MCF 10A (cell line): ENCODE results near the gene BPHL. TPM values are rescaled to one million over a fixed set of nuclear protein-coding genes. Genes with fewer than 3 reads are reported as not detected.

ENCODE experiments used
- BruUV-seq: library from RNA; stranded (reverse); fragments of 400-500 nt; replicated peaks from 2 replicates; lab custom pipeline; 2021; lab: Mats Ljungman, UMichigan
- CTCF ChIA-PET: fragments of 300-600 bp; sonication (Branson Sonifier 250); formaldehyde crosslinking; extraction: SDS; loops from one replicate; lab custom pipeline; 2021; ENCODE audit warnings: antibody characterized with exemption, inconsistent platforms; lab: Yijun Ruan, JAX
- POLR2A ChIA-PET: fragments of 300-600, 350-650 bp; sonication (Branson Sonifier 250); formaldehyde crosslinking; extraction: SDS; loops from one replicate; lab custom pipeline; 2020; ENCODE audit warnings: antibody characterized with exemption, inconsistent platforms; lab: Yijun Ruan, JAX
- DNase-seq: peaks from one replicate; pipeline ENCODE4 v3.0.0-alpha.2; 2018; ENCODE audit not compliant: unreplicated experiment
- H3K27ac Mint-ChIP-seq: one replicate; pipeline ENCODE4 v1.8.0; 2022; ENCODE audit warnings: mild to moderate bottlenecking, low read depth, mixed read lengths; ENCODE audit not compliant: unreplicated experiment
- H3K27me3 Mint-ChIP-seq: one replicate; pipeline ENCODE4 v1.8.0; 2022; ENCODE audit warnings: mixed read lengths; ENCODE audit not compliant: insufficient read depth, unreplicated experiment
- H3K36me3 Mint-ChIP-seq: one replicate; pipeline ENCODE4 v1.8.0; 2022; ENCODE audit warnings: mild to moderate bottlenecking, moderate library complexity, mixed read lengths; ENCODE audit not compliant: insufficient read depth, unreplicated experiment
- H3K4me1 Mint-ChIP-seq: one replicate; pipeline ENCODE4 v1.8.0; 2022; ENCODE audit warnings: mixed read lengths; ENCODE audit not compliant: insufficient read depth, unreplicated experiment
- H3K4me3 Mint-ChIP-seq: one replicate; pipeline ENCODE4 v1.8.0; 2022; ENCODE audit warnings: mild to moderate bottlenecking, moderate library complexity, mixed read lengths; ENCODE audit not compliant: unreplicated experiment
- H3K9me3 Mint-ChIP-seq: one replicate; pipeline ENCODE4 v1.8.0; 2022; ENCODE audit warnings: mixed read lengths; ENCODE audit not compliant: unreplicated experiment
- CTCF ChIP-seq: fragments of 200-600 bp; IDR thresholded peaks from one replicate; pipeline ENCODE4 v1.8.0; 2022; ENCODE audit warnings: antibody characterized with exemption, mild to moderate bottlenecking; ENCODE audit not compliant: unreplicated experiment
- intact Hi-C: fragments of 100-400 bp; cut with micrococcal nuclease; formaldehyde crosslinking; loops from 2 replicates; pipeline ENCODE4 v1.14.1; 2022
- total RNA-seq: library from RNA; stranded (reverse); gene quantifications from 2 replicates; pipeline ENCODE4 v1.2.3, GENCODE V29; 2022

The BPHL gene
- total RNA-seq, 1 experiment from 2014 or later = 13.2 TPM

GRCh38 chr6:3122823-3123182 is 4.3 kb downstream of the BPHL start:
- Mint-ChIP-seq H3K36me3 (no peaks in the 10 kb centered on the region), H3K9me3 (no peaks in the 10 kb centered on the region), H3K27ac (no peak overlapping the region), H3K4me1 (peaks cover 7% of the 10 kb centered on the region), H3K27me3 (no peaks in the 10 kb centered on the region), H3K4me3 (no peak overlapping the region)
- TF ChIP-seq CTCF = no peak
- ChIA-PET POLR2A (interaction anchor here (1.1 kb wide), 1 partner anchor 130 kb away, joined by 3 read pairs; no protein-coding TSS in a partner anchor), CTCF (interaction anchor here (6.5 kb wide), 1 partner anchor 129 kb away, joined by 64 read pairs; no protein-coding TSS in a partner anchor)
- BruUV-seq = no TSS peak
- intact Hi-C loops = no loop called here
- no peak for DNase-seq

- Mint-ChIP-seq H3K4me1 (no peaks in the 10 kb centered on the region), H3K27me3 (no peaks in the 10 kb centered on the region), H3K27ac (no peak overlapping the region), H3K4me3 (no peak overlapping the region), H3K36me3 (no peaks in the 10 kb centered on the region), H3K9me3 (no peaks in the 10 kb centered on the region)
- ChIA-PET CTCF (interaction anchor here (0.5 to 6.5 kb wide), 8 partner anchors 19 to 890 kb away, joined by 3 to 64 read pairs (median 4); partner anchors contain the start of gene NQO2), POLR2A (interaction anchor here (1.0 to 1.2 kb wide), 2 partner anchors 84 to 127 kb away, joined by 3 read pairs; no protein-coding TSS in a partner anchor)
- TF ChIP-seq CTCF = no peak
- intact Hi-C loops = no loop called here
- no TSS peak for BruUV-seq
- DNase-seq = no peak
These were observed 6.2 kb downstream of the BPHL start for GRCh38 chr6:3124667-3125066.

DNA sequence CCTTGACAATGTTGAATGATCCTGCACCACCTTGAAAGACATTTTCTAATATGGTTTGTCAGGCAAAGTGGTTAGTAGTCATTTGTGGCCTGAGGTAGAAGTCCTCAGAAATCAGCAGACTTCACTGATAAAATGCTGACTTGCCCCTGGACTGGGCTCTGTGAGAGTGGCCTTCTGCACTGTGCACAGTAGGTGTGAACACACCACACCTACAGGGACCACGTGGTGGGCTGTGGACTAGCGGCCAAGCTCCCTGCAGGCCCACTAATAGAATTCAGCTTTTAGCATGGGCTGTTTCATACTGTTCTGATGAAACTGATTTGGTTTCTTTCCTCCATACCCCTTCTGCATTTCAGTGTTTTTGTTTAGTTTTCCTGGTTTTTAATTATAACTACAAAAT is 7.3 kb downstream of the BPHL start:
- no peak for DNase-seq
- Mint-ChIP-seq H3K4me3 (no peak overlapping the region), H3K9me3 (no peaks in the 10 kb centered on the region), H3K4me1 (no peaks in the 10 kb centered on the region), H3K36me3 (peaks cover 4% of the 10 kb centered on the region), H3K27ac (no peak overlapping the region), H3K27me3 (no peaks in the 10 kb centered on the region)
- POLR2A ChIA-PET = interaction anchor here (0.6 kb wide), 1 partner anchor 1703 kb away, joined by 3 read pairs; no protein-coding TSS in a partner anchor
- no TSS peak for BruUV-seq
- CTCF ChIA-PET = interaction anchor here (0.6 to 6.5 kb wide), 15 partner anchors 13 to 823 kb away, joined by 3 to 64 read pairs (median 3); partner anchors contain the start of gene TUBB2A
- no peak for TF ChIP-seq CTCF
- intact Hi-C loops = loop anchor here (1.0 kb wide), 3 partner anchors 31 to 125 kb away; partner anchors contain the start of gene TUBB2A

GRCh38 chr6:3128356-3129108 is 10.0 kb downstream of the BPHL start:
- Mint-ChIP-seq H3K27ac (no peak overlapping the region), H3K27me3 (no peaks in the 10 kb centered on the region), H3K4me1 (no peaks in the 10 kb centered on the region), H3K36me3 (peaks cover 15% of the 10 kb centered on the region), H3K4me3 (no peak overlapping the region), H3K9me3 (no peaks in the 10 kb centered on the region)
- ChIA-PET CTCF (interaction anchor here (0.6 to 6.5 kb wide), 7 partner anchors 9 to 1006 kb away, joined by 3 to 64 read pairs (median 3); partner anchors contain the start of gene PSMG4), POLR2A (interaction anchor here (0.6 to 1.4 kb wide), 4 partner anchors 9 to 108 kb away, joined by 3 to 7 read pairs (median 4); partner anchors contain the start of gene BPHL)
- BruUV-seq = no TSS peak
- DNase-seq = no peak
- intact Hi-C loops = no loop called here
- no peak for TF ChIP-seq CTCF
